ENCODE results near the gene LDLRAD1.

The LDLRAD1 gene

DNA sequence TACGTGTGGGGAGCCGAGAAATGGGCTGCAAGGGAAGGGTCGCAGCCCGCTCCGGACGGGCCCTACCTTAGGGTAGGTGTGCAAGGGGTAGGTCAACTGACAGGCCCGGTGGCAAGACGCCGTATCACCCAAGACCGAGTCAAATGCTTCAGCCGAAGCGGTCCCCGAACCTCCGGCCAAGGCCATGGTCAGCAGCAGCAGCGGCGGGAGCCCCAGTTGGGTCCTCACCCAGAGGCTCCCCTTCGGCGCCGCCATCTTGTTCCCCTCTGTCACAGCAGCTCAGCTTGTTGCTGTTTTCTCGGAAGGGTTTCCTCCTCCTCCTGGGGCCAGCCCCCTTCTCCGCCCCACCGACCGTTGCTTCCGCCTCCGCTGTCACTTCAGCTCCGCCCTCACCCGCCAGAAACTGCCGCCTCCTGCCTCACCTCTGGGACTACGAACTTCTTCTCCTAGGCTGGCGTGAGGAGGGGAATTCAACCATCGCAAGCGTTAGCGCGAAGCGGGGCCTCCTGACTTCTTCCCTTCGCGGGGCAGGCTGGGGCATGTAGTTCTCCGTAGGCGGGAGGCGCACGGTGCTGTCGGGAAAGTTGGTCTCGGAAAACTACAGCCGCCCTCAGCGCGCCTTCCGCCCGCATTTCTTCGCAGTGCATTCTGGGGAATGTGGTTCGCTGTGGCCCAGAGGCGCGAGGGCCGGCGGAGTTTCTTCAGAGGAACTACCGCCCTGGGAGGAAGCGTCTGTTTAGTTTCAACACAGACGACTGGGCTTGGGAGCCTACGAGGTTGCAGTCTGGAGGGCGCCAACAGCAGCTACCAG lies 35.2 kb upstream of the LDLRAD1 start, which contains the start of the genes TCEANC2 and TMEM59:
TCEANC2 (plus strand) TSS at position 675 of the 811 bp plus-strand sequence. CDS start 815 bp downstream, outside the sequence.
TMEM59 (minus strand) TSS at position 271 of the 811 bp plus-strand sequence; CDS start at position 255, 16 bp downstream.
- TF ChIP-seq, protein P1, sequence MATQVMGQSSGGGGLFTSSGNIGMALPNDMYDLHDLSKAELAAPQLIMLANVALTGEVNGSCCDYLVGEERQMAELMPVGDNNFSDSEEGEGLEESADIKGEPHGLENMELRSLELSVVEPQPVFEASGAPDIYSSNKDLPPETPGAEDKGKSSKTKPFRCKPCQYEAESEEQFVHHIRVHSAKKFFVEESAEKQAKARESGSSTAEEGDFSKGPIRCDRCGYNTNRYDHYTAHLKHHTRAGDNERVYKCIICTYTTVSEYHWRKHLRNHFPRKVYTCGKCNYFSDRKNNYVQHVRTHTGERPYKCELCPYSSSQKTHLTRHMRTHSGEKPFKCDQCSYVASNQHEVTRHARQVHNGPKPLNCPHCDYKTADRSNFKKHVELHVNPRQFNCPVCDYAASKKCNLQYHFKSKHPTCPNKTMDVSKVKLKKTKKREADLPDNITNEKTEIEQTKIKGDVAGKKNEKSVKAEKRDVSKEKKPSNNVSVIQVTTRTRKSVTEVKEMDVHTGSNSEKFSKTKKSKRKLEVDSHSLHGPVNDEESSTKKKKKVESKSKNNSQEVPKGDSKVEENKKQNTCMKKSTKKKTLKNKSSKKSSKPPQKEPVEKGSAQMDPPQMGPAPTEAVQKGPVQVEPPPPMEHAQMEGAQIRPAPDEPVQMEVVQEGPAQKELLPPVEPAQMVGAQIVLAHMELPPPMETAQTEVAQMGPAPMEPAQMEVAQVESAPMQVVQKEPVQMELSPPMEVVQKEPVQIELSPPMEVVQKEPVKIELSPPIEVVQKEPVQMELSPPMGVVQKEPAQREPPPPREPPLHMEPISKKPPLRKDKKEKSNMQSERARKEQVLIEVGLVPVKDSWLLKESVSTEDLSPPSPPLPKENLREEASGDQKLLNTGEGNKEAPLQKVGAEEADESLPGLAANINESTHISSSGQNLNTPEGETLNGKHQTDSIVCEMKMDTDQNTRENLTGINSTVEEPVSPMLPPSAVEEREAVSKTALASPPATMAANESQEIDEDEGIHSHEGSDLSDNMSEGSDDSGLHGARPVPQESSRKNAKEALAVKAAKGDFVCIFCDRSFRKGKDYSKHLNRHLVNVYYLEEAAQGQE (IDR thresholded peaks at IDR 0.05; ENCODE audit: insufficient read depth in 1 of 2, low read depth in 2 of 2, low read length in 2 of 2): no peak
- TF ChIP-seq POLR2AphosphoS5 (IDR thresholded peaks at IDR 0.05; ENCODE audit: low read depth, low read length) (no peak; the same call in 1 of the 2 replicates), SIN3A (IDR thresholded peaks at IDR 0.05; ENCODE audit: borderline replicate concordance, insufficient read depth, low read length) (no peak), TAF1 (IDR thresholded peaks at IDR 0.05; ENCODE audit: borderline replicate concordance, insufficient read depth, low read length) (peak; percentile 64; the same call in 1 of the 2 replicates), FOXP2 (optimal IDR thresholded peaks at IDR 0.05; ENCODE audit: borderline replicate concordance, extremely low read depth, extremely low read length, insufficient read depth) (peak; percentile 66)

DNA sequence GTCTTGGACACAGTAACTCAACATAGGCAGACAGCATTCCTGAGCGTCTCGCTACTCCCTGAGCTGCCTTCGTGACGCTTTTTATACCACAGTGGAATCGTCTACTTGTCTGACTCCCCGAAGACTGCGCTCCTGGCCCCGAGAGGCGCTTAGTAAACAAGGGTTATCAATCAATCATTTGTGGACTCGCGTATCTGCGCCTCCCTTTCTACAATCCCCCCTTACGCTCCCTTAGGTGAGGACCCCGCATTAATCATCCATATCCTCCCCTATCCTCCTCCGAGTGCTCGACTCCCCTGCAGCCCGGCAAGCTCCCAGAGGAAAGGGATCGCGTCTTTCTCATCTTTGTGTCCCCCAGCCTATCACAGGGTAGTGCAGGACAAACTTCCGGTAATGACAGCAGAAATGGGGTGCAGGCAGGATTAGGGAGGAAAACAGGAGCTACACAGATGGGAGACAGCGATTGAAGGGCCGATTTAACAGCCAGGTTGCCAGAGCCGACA lies 34.5 kb upstream of the LDLRAD1 start:
- TF ChIP-seq FOXP2 (optimal IDR thresholded peaks at IDR 0.05; ENCODE audit: borderline replicate concordance, extremely low read depth, extremely low read length, insufficient read depth): no peak
- 0 out of 2 replicates have a peak, but pooled peaks have one; percentile 26 for TF ChIP-seq SIN3A (IDR thresholded peaks at IDR 0.05; ENCODE audit: borderline replicate concordance, insufficient read depth, low read length)

DNA sequence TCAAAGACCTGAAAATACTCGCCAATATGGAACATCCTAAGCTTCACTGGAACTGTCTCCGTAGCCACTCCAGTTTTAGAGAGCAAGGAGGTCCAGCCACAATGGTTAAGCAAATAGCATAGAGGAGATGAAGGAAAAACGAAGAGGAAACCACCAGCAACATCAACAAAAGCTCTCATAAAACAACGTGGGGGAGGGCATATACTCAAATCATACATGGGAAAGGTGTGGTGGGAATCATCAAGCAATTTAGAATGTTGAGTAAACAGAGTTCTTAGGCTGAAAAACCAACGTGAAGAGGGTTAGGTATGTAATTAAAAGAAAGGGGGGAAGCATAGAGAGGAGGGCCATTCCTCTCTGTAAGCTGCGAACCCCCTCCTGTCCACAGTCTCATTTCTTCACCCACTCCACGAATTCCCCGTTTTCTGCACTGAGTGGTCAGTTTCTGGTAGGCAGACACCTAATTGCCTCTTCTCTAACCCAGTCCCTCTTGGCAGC lies 34.0 kb upstream of the LDLRAD1 start:
- TF ChIP-seq FOXP2 (optimal IDR thresholded peaks at IDR 0.05; ENCODE audit: borderline replicate concordance, extremely low read depth, extremely low read length, insufficient read depth): no peak
- TF ChIP-seq SIN3A (IDR thresholded peaks at IDR 0.05; ENCODE audit: borderline replicate concordance, insufficient read depth, low read length): no peak
- no peak for TF ChIP-seq TAF1 (IDR thresholded peaks at IDR 0.05; ENCODE audit: borderline replicate concordance, insufficient read depth, low read length)
- TF ChIP-seq, protein P1 (IDR thresholded peaks at IDR 0.05; ENCODE audit: insufficient read depth in 1 of 2, low read depth in 2 of 2, low read length in 2 of 2): no peak
- no peak for TF ChIP-seq POLR2AphosphoS5 (IDR thresholded peaks at IDR 0.05; ENCODE audit: low read depth, low read length)

DNA sequence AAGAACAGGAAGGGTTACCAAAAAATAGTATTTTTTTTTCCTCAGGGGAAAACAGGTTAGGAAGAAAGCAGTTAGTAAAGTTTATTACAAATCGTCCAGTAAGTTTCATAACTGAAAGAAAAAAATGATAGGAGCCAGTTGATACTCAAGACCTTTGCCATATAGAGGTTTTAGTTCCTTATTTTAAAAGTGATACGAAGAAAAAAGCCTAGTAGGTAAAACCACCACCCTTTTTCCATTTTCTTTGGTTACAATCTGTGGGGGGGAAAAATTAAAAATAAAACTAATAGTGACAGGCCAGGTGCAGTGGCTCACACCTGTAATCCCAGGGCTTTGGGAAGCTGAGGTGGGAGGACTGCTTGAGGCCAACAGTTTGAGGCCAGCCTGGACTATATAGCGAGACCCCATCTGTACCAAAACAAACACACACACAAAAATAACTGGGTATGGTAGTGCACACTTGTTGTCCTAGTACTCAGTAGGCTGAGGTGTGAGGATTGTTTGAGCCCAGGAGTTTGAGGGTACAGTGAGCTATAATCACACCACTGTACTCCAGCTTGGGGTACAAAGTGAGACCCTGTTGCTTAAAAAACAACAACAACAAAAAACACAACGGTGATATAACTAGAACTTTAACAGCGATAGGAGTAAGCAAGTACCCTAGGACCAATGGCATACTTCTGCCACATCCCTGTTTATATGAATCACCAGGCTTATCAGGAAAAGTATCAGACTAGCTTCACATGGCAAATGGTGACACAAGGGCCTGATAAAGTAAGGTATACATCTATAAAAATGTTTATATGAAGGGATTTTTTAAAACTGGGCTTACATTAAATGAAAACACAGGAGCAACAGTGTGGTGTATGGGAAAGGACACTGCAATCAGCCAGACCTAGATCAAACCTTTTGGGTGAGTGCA lies 29.7 kb upstream of the LDLRAD1 start:
- TF ChIP-seq TAF1 (IDR thresholded peaks at IDR 0.05; ENCODE audit: borderline replicate concordance, insufficient read depth, low read length) (no peak), FOXP2 (optimal IDR thresholded peaks at IDR 0.05; ENCODE audit: borderline replicate concordance, extremely low read depth, extremely low read length, insufficient read depth) (no peak), POLR2AphosphoS5 (IDR thresholded peaks at IDR 0.05; ENCODE audit: low read depth, low read length) (no peak), SIN3A (IDR thresholded peaks at IDR 0.05; ENCODE audit: borderline replicate concordance, insufficient read depth, low read length) (no peak)
- TF ChIP-seq, protein P1 (IDR thresholded peaks at IDR 0.05; ENCODE audit: insufficient read depth in 1 of 2, low read depth in 2 of 2, low read length in 2 of 2): no peak
